NCI-H187 treated with DMSO at 0.1 percent for 48 hours (cell line): Measurements from ENCODE around the gene PITPNC1.
A peak's percentile ranks its signal among the peaks of the same experiment; 100 is the strongest.
"Not testable (repeated sequence)": the region's sequence is repeated elsewhere in the genome, so short reads cannot be mapped to it uniquely, and the experiment has no call there.

ENCODE experiments used
- DNase-seq: peaks from one replicate; lab custom pipeline; 2025; lab: John Stamatoyannopoulos, UW

Gene PITPNC1

GRCh38 chr17:67516571-67516970 lies 139.5 kb downstream of the PITPNC1 start:
- not testable (repeated sequence) for DNase-seq

DNA sequence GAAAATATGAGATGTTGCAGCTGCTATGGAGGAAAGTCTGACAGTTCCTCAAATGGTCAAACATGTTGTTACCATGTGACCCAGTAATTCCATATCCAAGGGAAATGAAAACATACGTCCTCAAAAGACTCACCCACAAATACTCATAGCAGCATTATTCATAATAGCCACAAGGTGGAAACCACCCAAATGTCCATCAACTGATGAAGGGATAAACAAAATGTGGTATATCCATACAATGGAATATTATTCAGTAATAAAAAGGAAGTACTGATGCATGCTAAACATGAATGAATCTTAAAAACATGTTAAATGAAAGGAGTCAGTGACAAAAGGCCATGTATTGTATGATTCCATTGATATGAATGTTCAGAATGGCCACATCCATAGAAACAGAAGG lies 140.2 kb downstream of the PITPNC1 start:
- DNase-seq, result no peak

GRCh38 chr17:67518876-67519275 lies 141.8 kb downstream of the PITPNC1 start:
- no peak for DNase-seq

- DNase-seq, result no peak
Measured at GRCh38 chr17:67519801-67520251, 142.7 kb downstream of the PITPNC1 start.

GRCh38 chr17:67520252-67520906 lies 143.3 kb downstream of the PITPNC1 start:
- DNase-seq, result no peak

GRCh38 chr17:67520916-67521774 lies 144.1 kb downstream of the PITPNC1 start:
- peak; percentile 62 for DNase-seq

DNA sequence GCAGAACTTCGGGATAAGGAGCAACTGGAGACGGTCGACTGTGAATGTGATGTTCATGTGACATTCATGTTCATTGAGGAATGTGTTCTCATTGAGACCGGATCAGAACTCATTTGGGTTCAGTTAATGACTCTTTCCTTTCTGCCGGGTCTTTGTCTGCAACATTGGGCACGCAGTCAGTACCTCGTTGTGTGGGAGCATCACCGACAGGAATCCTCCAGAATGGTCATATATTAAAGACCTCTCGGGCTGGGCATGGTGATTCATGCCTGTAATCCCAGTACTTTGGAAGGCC lies 144.6 kb downstream of the PITPNC1 start:
- DNase-seq, result no peak

GRCh38 chr17:67523101-67523500 lies 146.0 kb downstream of the PITPNC1 start:
- no peak for DNase-seq

DNA sequence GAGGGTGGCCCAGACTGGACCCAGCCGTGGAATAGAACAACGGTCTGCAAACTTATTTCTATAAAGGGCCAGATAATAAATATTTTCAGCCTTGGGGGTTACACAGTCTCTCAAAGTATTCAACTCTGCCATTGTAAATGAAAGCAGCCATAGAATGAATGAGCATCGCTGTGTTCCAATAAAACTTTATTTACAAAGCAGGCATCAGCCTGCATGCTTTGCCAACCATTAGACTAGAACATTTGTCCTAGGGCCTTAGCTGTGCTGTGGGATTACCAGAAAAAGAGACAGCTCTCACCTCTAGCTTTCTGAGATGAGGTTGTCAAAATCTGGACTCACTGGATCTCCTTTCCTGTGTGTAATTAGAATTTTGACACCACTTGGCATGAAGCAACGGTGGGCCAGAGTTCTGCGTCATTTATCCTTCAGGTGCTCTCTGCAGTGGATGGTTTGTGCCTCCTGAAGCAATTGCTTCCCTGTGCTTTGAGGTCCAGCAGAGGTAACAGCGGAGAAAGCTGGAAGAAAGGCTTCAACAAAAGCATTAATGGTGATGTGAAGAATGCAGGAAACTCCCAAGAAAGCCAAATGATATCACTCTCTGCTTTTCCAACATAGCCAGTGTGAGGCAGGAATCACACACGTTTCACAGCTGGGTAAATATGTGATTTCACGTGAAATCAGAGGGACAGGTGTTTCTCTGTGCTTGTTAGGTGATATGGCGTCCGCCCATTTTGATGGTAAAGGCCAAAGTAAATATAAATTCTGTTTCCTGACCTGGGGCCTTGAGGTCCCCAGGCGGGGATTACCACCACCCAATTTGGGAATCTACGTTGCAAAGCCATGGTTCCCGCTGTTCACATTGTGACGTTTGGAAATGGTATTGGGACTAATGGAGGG lies 148.4 kb downstream of the PITPNC1 start:
- DNase-seq, result no peak

DNA sequence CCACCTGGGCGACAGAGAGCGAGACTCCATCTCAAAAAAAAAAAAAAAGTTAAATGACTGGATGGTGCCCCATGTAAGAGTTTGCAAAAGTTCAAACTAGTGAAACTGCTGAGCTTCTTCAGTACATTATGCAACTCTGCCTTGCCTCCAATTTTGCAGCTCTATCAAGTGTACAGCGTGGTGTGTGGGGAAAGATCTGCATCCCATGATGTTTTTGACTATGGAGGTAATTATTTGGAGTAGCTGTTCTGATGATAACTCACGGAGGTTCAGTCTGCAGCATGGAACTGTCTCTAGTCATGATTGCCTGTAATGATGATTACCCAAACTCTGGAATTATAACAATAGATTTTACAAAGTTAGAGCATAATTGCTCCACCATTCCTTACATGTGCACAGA lies 149.6 kb downstream of the PITPNC1 start:
- DNase-seq, result no peak

GRCh38 chr17:67528751-67529436 lies 151.8 kb downstream of the PITPNC1 start:
- DNase-seq, result peak; percentile 70

GRCh38 chr17:67531291-67531690 lies 154.2 kb downstream of the PITPNC1 start:
- no peak for DNase-seq

DNA sequence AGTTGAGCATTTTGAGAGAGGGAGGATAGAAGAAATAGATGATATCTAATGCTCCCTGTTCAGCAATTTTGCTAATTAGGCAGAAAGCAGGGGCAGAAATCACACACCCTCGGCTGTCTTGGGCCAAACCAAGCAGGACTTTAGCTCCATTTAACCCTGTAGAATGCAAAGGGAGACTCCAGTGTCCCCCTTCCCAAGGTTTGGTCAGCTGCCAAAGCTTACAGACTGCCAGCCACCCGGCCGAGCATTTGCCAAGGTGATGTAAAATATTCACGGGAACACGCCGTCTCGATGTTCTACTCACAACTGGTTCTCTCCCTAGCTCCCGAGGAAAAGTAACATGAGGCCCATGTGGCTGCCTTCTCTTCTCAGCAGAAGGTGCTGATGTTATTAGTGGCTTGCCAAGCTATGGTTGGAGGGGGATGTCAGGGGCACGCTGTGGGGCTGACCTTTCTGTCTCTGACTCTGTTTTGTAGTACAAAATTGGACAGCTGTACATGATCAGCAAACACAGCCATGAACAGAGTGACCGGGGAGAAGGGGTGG lies 155.3 kb downstream of the PITPNC1 start:
- DNase-seq, result no peak

DNA sequence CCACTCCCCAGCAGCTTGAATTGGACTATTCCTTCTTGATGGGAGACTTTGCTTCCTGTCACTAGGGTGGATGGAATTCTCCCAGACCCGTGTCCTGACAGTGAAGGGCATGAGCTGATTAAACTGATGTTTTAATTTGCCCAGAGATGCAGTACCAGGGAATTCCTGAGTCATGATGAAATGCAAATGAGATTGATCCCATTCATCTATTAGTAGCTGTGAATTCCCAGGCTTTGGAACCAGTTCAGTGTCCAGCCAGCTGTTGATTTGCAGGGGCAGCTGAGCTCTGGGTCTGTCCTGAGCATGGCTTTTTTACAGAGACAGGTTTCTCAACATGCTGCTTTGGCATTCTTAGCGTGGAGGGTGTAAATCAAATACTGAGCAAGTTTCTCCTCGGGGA lies 157.9 kb downstream of the PITPNC1 start:
- DNase-seq, result no peak

- DNase-seq, result no peak
Measured at GRCh38 chr17:67542219-67543114, 165.4 kb downstream of the PITPNC1 start.

DNA sequence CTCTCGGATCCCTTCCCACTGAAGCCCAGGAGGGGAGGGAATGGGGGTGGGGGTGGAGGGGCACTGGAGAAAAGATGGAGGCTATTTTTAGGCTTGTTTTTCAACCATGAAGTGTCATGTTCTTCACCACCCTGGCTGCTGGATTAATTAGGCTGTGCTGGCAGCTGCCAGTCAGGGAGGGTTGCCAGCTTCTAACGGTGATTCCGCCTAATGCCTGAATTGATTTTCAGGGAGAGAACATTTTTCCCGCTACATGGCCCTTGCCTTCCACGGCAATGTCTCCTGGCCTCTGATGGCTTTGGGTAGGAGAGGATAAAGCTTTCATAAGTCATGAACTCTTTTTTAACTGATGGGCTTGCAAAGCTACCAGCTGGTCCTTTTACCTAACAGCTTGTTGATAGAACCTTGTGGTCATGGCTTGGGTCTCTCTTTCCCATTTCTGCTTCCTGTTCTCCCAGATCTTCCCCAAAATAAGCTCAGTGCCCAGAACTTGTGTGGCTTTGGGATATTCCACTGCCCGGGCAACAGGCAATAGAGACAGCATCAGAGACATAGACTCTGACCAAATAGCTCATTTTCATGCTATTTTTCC lies 167.4 kb downstream of the PITPNC1 start:
- DNase-seq, result no peak

DNA sequence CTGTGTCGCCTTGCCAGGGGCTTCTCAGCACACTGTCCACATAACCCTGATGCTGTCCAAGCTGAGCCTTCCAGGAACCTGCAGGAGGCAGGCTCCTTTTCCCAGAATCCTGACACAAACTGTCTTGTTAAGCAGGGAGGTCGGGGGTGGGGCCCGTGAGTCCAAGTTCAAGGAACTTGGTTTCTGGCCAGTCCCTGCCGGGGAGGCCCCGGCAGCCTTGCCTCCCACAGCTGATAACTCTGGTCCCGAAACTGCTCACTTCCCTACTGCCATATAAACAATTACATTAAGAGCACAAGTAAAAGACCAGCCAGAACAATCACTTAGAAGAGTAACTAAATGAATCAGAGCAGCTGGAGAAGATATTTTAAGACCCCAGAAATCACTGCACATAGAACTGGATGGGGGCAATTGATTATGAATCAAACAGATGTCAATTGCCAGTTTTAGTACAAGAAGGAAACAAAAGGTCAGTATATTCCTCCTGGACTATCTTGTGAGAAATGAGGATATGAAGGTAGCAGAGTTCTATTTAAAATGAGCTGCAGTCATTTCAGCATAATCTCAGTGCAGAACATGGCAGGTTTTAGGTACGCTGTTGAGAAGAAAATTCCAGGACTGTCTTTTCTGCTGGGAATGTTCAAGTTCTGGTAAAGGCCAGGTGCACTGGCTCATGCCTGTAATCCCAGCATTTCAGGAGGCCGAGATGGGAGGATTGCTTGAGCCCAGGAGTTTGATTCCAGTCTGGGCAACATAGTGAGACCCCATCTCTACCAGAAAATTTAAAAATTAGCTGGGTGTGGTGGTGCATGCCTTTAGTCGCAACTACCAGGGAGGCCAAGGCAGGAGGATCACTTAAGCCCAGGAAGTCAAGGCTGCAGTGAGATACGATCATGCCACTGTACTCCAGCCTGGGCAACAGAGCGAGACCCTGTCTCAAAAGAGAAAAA lies 169.8 kb downstream of the PITPNC1 start:
- no peak for DNase-seq

GRCh38 chr17:67548693-67549092 lies 171.6 kb downstream of the PITPNC1 start:
- no peak for DNase-seq

DNA sequence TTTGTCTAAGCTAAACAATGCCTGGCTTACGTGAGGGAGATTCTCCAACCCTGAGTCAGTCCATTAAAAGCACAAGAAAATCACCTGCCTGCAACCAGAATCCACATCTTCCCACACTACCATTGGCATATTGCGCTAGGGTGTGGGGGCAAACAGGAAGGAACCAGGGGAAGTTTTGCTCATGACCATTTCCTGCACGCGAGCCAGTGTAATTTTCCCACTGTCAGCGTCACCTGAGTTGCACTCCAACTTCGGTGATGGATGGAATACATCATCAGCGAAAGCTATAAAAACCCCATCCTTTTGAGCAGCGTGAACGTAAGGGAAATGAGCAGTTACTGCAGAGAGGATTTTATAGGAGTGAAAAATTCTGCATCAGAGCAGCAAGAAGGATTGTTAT lies 172.7 kb downstream of the PITPNC1 start:
- no peak for DNase-seq
